Central memory CD8-positive, alpha-beta T cell (primary cell): ENCODE results near the gene CLDN19.
A peak's percentile ranks its signal among the peaks of the same experiment; 100 is the strongest.
"Not testable (repeated sequence)": the region's sequence is repeated elsewhere in the genome, so short reads cannot be mapped to it uniquely, and the experiment has no call there.

ENCODE experiments used
- ATAC-seq: fragments of 150-1000 bp; cut with Tn5 transposase; replicated peaks from 2 replicates; pipeline ENCODE4 v1.10.0; 2022; ENCODE audit warnings: mild to moderate bottlenecking, moderate FRiP score, moderate number of reproducible peaks; ENCODE audit not compliant: poor library complexity, severe bottlenecking; ENCODE audit errors: extremely low read depth
- DNase-seq, 2 donors: peaks; one replicate each; pipeline ENCODE4 v3.0.0; 2021; ENCODE audit warnings: low spot score in 2 of 2
- H3K27ac Mint-ChIP-seq: one replicate; pipeline ENCODE4 v1.8.0; 2022; ENCODE audit warnings: low read depth, mild to moderate bottlenecking, moderate library complexity, mixed read lengths
- H3K27me3 Mint-ChIP-seq: one replicate; pipeline ENCODE4 v1.8.0; 2022; ENCODE audit warnings: mixed read lengths
- H3K36me3 Mint-ChIP-seq: one replicate; pipeline ENCODE4 v1.8.0; 2022; ENCODE audit warnings: mild to moderate bottlenecking, moderate library complexity, mixed read lengths; ENCODE audit not compliant: insufficient read depth
- H3K4me1 Mint-ChIP-seq: one replicate; pipeline ENCODE4 v1.8.0; 2022; ENCODE audit warnings: mixed read lengths
- H3K4me3 Mint-ChIP-seq: one replicate; pipeline ENCODE4 v1.8.0; 2022; ENCODE audit warnings: mild to moderate bottlenecking, moderate library complexity, mixed read lengths
- H3K9me3 Mint-ChIP-seq: one replicate; pipeline ENCODE4 v1.8.0; 2022; ENCODE audit warnings: mixed read lengths

The CLDN19 gene

GRCh38 chr1:42753070-42753469 lies 13.0 kb upstream of the CLDN19 start:
- H3K27ac Mint-ChIP-seq: no peak overlapping the region
- H3K4me1 Mint-ChIP-seq: peaks cover 13% of the 10 kb centered on the region

GRCh38 chr1:42752284-42752683 lies 12.2 kb upstream of the CLDN19 start:
- Mint-ChIP-seq H3K9me3 (no peaks in the 10 kb centered on the region), H3K27me3 (no peaks in the 10 kb centered on the region), H3K27ac (no peak overlapping the region), H3K36me3 (peaks cover 45% of the 10 kb centered on the region), H3K4me3 (no peak overlapping the region), H3K4me1 (peaks cover 12% of the 10 kb centered on the region)
- DNase-seq (no peak), ATAC-seq (no peak)

More at GRCh38 chr1:42753070-42753469, 13.0 kb upstream of the CLDN19 start:
- DNase-seq: no peak
- Mint-ChIP-seq H3K4me3 (no peak overlapping the region), H3K27me3 (no peaks in the 10 kb centered on the region), H3K36me3 (peaks cover 49% of the 10 kb centered on the region), H3K9me3 (no peaks in the 10 kb centered on the region)
- ATAC-seq: no peak

GRCh38 chr1:42751511-42752070 lies 11.6 kb upstream of the CLDN19 start:
- H3K9me3 Mint-ChIP-seq, H3K4me3 Mint-ChIP-seq, H3K27me3 Mint-ChIP-seq, DNase-seq, ATAC-seq, H3K27ac Mint-ChIP-seq, H3K4me1 Mint-ChIP-seq: not testable (repeated sequence)
- peaks cover 43% of the 10 kb centered on the region for H3K36me3 Mint-ChIP-seq

- no peak overlapping the region for H3K4me3 Mint-ChIP-seq
- peaks cover 37% of the 10 kb centered on the region for H3K36me3 Mint-ChIP-seq
- H3K4me1 Mint-ChIP-seq: no peaks in the 10 kb centered on the region
- ATAC-seq (no peak), DNase-seq (no peak)
- no peaks in the 10 kb centered on the region for H3K27me3 Mint-ChIP-seq
- no peaks in the 10 kb centered on the region for H3K9me3 Mint-ChIP-seq
- H3K27ac Mint-ChIP-seq: no peak overlapping the region
Observed at GRCh38 chr1:42750041-42750440, 10.0 kb upstream of the CLDN19 start.

GRCh38 chr1:42748461-42749410 lies 8.7 kb upstream of the CLDN19 start:
- Mint-ChIP-seq H3K9me3 (no peaks in the 10 kb centered on the region), H3K4me1 (no peaks in the 10 kb centered on the region), H3K36me3 (peaks cover 29% of the 10 kb centered on the region), H3K27me3 (no peaks in the 10 kb centered on the region), H3K27ac (peak overlapping the region; percentile 66), H3K4me3 (no peak overlapping the region)
- no peak for DNase-seq
- no peak for ATAC-seq

- Mint-ChIP-seq H3K4me1 (no peaks in the 10 kb centered on the region), H3K4me3 (no peak overlapping the region), H3K9me3 (no peaks in the 10 kb centered on the region), H3K36me3 (peaks cover 26% of the 10 kb centered on the region), H3K27ac (peak overlapping the region; percentile 66), H3K27me3 (no peaks in the 10 kb centered on the region)
- ATAC-seq: no peak
- no peak for DNase-seq
Observed at GRCh38 chr1:42748021-42748420, 8.0 kb upstream of the CLDN19 start.

GRCh38 chr1:42747125-42747524 lies 7.1 kb upstream of the CLDN19 start:
- no peak overlapping the region for H3K27ac Mint-ChIP-seq
- no peaks in the 10 kb centered on the region for H3K27me3 Mint-ChIP-seq
- H3K4me3 Mint-ChIP-seq: no peak overlapping the region
- H3K4me1 Mint-ChIP-seq: no peaks in the 10 kb centered on the region
- H3K9me3 Mint-ChIP-seq: no peaks in the 10 kb centered on the region
- no peak for ATAC-seq
- peaks cover 17% of the 10 kb centered on the region for H3K36me3 Mint-ChIP-seq
- no peak for DNase-seq

- DNase-seq: no peak
- H3K4me1 Mint-ChIP-seq: no peaks in the 10 kb centered on the region
- H3K27me3 Mint-ChIP-seq: no peaks in the 10 kb centered on the region
- no peaks in the 10 kb centered on the region for H3K9me3 Mint-ChIP-seq
- H3K4me3 Mint-ChIP-seq: no peak overlapping the region
- H3K27ac Mint-ChIP-seq: no peak overlapping the region
- H3K36me3 Mint-ChIP-seq: peaks cover 14% of the 10 kb centered on the region
- ATAC-seq: no peak
Observed at GRCh38 chr1:42746436-42747105, 6.5 kb upstream of the CLDN19 start.

- Mint-ChIP-seq H3K27me3 (no peaks in the 10 kb centered on the region), H3K36me3 (peaks cover 13% of the 10 kb centered on the region), H3K4me1 (no peaks in the 10 kb centered on the region), H3K4me3 (no peak overlapping the region), H3K9me3 (no peaks in the 10 kb centered on the region), H3K27ac (no peak overlapping the region)
- no peak for DNase-seq
- ATAC-seq: no peak
Observed at GRCh38 chr1:42745851-42746250, 5.8 kb upstream of the CLDN19 start.

- ATAC-seq (no peak), DNase-seq (no peak)
- no peak overlapping the region for H3K4me3 Mint-ChIP-seq
- no peak overlapping the region for H3K27ac Mint-ChIP-seq
- H3K27me3 Mint-ChIP-seq: no peaks in the 10 kb centered on the region
- H3K4me1 Mint-ChIP-seq: no peaks in the 10 kb centered on the region
- H3K36me3 Mint-ChIP-seq: peaks cover 6% of the 10 kb centered on the region
- no peaks in the 10 kb centered on the region for H3K9me3 Mint-ChIP-seq
Observed at GRCh38 chr1:42744148-42744413, 4.0 kb upstream of the CLDN19 start.

GRCh38 chr1:42743317-42744147 lies 3.5 kb upstream of the CLDN19 start:
- DNase-seq (no peak), ATAC-seq (no peak)
- H3K4me1 Mint-ChIP-seq: no peaks in the 10 kb centered on the region
- H3K27me3 Mint-ChIP-seq: no peaks in the 10 kb centered on the region
- H3K4me3 Mint-ChIP-seq: no peak overlapping the region
- no peaks in the 10 kb centered on the region for H3K9me3 Mint-ChIP-seq
- no peak overlapping the region for H3K27ac Mint-ChIP-seq
- H3K36me3 Mint-ChIP-seq: peaks cover 8% of the 10 kb centered on the region

GRCh38 chr1:42742617-42743316 lies 2.7 kb upstream of the CLDN19 start:
- H3K36me3 Mint-ChIP-seq: peaks cover 8% of the 10 kb centered on the region
- no peak for DNase-seq
- H3K27ac Mint-ChIP-seq: no peak overlapping the region
- no peak for ATAC-seq
- no peaks in the 10 kb centered on the region for H3K4me1 Mint-ChIP-seq
- H3K27me3 Mint-ChIP-seq: no peaks in the 10 kb centered on the region
- no peaks in the 10 kb centered on the region for H3K9me3 Mint-ChIP-seq
- no peak overlapping the region for H3K4me3 Mint-ChIP-seq
